GM23338 (cell line): Measurements from ENCODE around the gene PET117. TPM values are rescaled to one million over a fixed set of nuclear protein-coding genes. Genes with fewer than 3 reads are reported as not detected.
A peak's percentile ranks its signal among the peaks of the same experiment; 100 is the strongest.

Experiments
- ATAC-seq: fragments of 200-7000 bp; cut with Tn5 transposase; 3 replicates; pipeline ENCODE4 v1.9.1; 2020
- DNase-seq: peaks from one replicate; pipeline ENCODE4 v3.0.0-alpha.2; 2015; ENCODE audit warnings: low spot score
- H2AFZ ChIP-seq: fragments of 200-600 bp; sonication (generic); 2 replicates; pipeline ENCODE4 v1.8.0; 2016; ENCODE audit warnings: antibody characterized with exemption, mild to moderate bottlenecking, moderate library complexity
- H3F3A ChIP-seq: fragments of 200-600 bp; sonication (generic); replicated peaks from 2 replicates; pipeline ENCODE4 v1.8.0; 2017; ENCODE audit warnings: antibody characterized with exemption, mixed run types, low read depth
- H3K27ac ChIP-seq: fragments of 200-600 bp; sonication (generic); 2 replicates; pipeline ENCODE4 v1.6.1; 2016; ENCODE audit warnings: low read depth
- H3K27me3 ChIP-seq: fragments of 200-600 bp; sonication (generic); 2 replicates; pipeline ENCODE4 v1.8.0; 2016; ENCODE audit warnings: mild to moderate bottlenecking, mixed run types, moderate library complexity; ENCODE audit not compliant: insufficient read depth
- H3K36me3 ChIP-seq: fragments of 200-600 bp; sonication (generic); 2 replicates; pipeline ENCODE4 v1.8.0; 2016; ENCODE audit warnings: mild to moderate bottlenecking; ENCODE audit not compliant: insufficient read depth
- H3K4me1 ChIP-seq: fragments of 200-600 bp; sonication (generic); 2 replicates; pipeline ENCODE4 v1.8.0; 2016; ENCODE audit warnings: mild to moderate bottlenecking, moderate library complexity; ENCODE audit not compliant: insufficient read depth
- H3K4me2 ChIP-seq: fragments of 200-600 bp; sonication (generic); 2 replicates; pipeline ENCODE4 v1.7.1; 2017; ENCODE audit warnings: mixed run types
- H3K4me3 ChIP-seq: fragments of 200-600 bp; sonication (generic); 2 replicates; pipeline ENCODE4 v1.6.1; 2016; ENCODE audit warnings: mixed run types
- H3K79me2 ChIP-seq: fragments of 200-600 bp; sonication (generic); replicated peaks from 2 replicates; pipeline ENCODE4 v1.8.0; 2017; ENCODE audit warnings: mild to moderate bottlenecking; ENCODE audit not compliant: insufficient read depth
- H3K9me2 ChIP-seq: fragments of 200-600 bp; sonication (generic); 2 replicates; pipeline ENCODE4 v1.8.0; 2017; ENCODE audit not compliant: insufficient read depth
- H4K20me1 ChIP-seq: fragments of 200-600 bp; sonication (generic); replicated peaks from 2 replicates; pipeline ENCODE4 v1.8.0; 2017; ENCODE audit warnings: mild to moderate bottlenecking; ENCODE audit not compliant: insufficient read depth
- H3K27ac Mint-ChIP-seq: 2 replicates; pipeline ENCODE4 v1.8.0; 2020; ENCODE audit warnings: inconsistent platforms, mild to moderate bottlenecking, moderate library complexity, mixed read lengths
- H3K27me3 Mint-ChIP-seq: 3 replicates; pipeline ENCODE4 v1.8.0; 2022; ENCODE audit warnings: low read depth, mild to moderate bottlenecking, moderate library complexity, mixed read lengths, inconsistent platforms; ENCODE audit not compliant: insufficient read depth, poor library complexity
- H3K36me3 Mint-ChIP-seq: 3 replicates; pipeline ENCODE4 v1.8.0; 2021; ENCODE audit warnings: low read depth, mild to moderate bottlenecking, inconsistent platforms, moderate library complexity, mixed read lengths
- H3K4me1 Mint-ChIP-seq: 3 replicates; pipeline ENCODE4 v1.8.0; 2020; ENCODE audit warnings: mild to moderate bottlenecking, inconsistent platforms, mixed read lengths
- H3K4me3 Mint-ChIP-seq: 3 replicates; pipeline ENCODE4 v1.8.0; 2021; ENCODE audit warnings: moderate library complexity, mild to moderate bottlenecking, inconsistent platforms, mixed read lengths
- H3K9me3 Mint-ChIP-seq: 3 replicates; pipeline ENCODE4 v1.8.0; 2020; ENCODE audit warnings: moderate library complexity, mild to moderate bottlenecking, inconsistent platforms, mixed read lengths
- CREB1 ChIP-seq: fragments of 250-450 bp; sonication (Bioruptor Pico); IDR thresholded peaks from 2 replicates; pipeline ENCODE4 v1.5.0; 2020; ENCODE audit warnings: low read depth, mild to moderate bottlenecking, moderate library complexity
- CTCF ChIP-seq, 2 experiments: fragments of 200-600 bp in 1 of 2; sonication (generic) in 1 of 2; conservative IDR thresholded peaks; 2 replicates each; pipeline versions ENCODE4 v1.5.1 to v1.6.1; 2016 to 2017; ENCODE audit warnings: antibody characterized with exemption in 2 of 2, low read depth in 2 of 2, mild to moderate bottlenecking in 2 of 2, moderate library complexity in 1 of 2
- EZH2 ChIP-seq: fragments of 200-600 bp; sonication (generic); IDR thresholded peaks from one replicate; pipeline ENCODE4 v1.8.0; 2017; ENCODE audit warnings: antibody characterized with exemption, mild to moderate bottlenecking, low read depth; ENCODE audit not compliant: unreplicated experiment
- EZH2phosphoT487 ChIP-seq: fragments of 200-600 bp; sonication (generic); IDR thresholded peaks from one replicate; pipeline ENCODE4 v1.8.1; 2018; ENCODE audit warnings: antibody characterized with exemption; ENCODE audit not compliant: unreplicated experiment
- JUNB ChIP-seq: IDR thresholded peaks from one replicate; pipeline ENCODE4 v1.6.1; 2016; ENCODE audit warnings: antibody characterized with exemption; ENCODE audit not compliant: unreplicated experiment
- NANOG ChIP-seq: IDR thresholded peaks from 2 replicates; pipeline ENCODE4 v1.6.1; 2016; ENCODE audit warnings: antibody characterized with exemption, borderline replicate concordance
- POLR2AphosphoS5 ChIP-seq: IDR thresholded peaks from 2 replicates; pipeline ENCODE4 v1.6.1; 2016; ENCODE audit warnings: antibody characterized with exemption, low read depth
- STAT1 ChIP-seq: IDR thresholded peaks from one replicate; pipeline ENCODE4 v1.6.1; 2016; ENCODE audit warnings: antibody characterized with exemption; ENCODE audit not compliant: unreplicated experiment
- ZNF114 ChIP-seq: fragments of 250-450 bp; sonication (Bioruptor Pico); IDR thresholded peaks from 2 replicates; pipeline ENCODE4 v1.5.0; 2020; ENCODE audit warnings: mild to moderate bottlenecking, moderate library complexity
- ZNF331 ChIP-seq: fragments of 250-450 bp; sonication (Bioruptor Pico); IDR thresholded peaks from 2 replicates; pipeline ENCODE4 v1.5.0; 2020; ENCODE audit warnings: low read depth, mild to moderate bottlenecking, moderate library complexity
- polyA plus RNA-seq: library from polyadenylated mRNA; unstranded; fragments of >200 nt; fragmentation: Nextera tagmentation; extraction: Ambion mirVana; gene quantifications from 2 replicates; pipeline ENCODE4 v1.2.1, GENCODE V29; 2016
- total RNA-seq: library from RNA; depleted of rRNA; stranded (reverse); fragments of >200 nt; shearing (Covaris generic); gene quantifications from 2 replicates; pipeline ENCODE4 v1.2.3, GENCODE V29; 2014
- TF ChIP-seq, protein P1 (sequence below): IDR thresholded peaks from 2 replicates; pipeline ENCODE4 v1.6.1; 2016; ENCODE audit warnings: antibody characterized with exemption
- TF ChIP-seq, protein P2 (sequence below): IDR thresholded peaks from one replicate; pipeline ENCODE4 v1.6.1; 2018; ENCODE audit warnings: antibody characterized with exemption; ENCODE audit not compliant: unreplicated experiment
- TF ChIP-seq, protein P3 (sequence below): fragments of 250-450 bp; sonication (Bioruptor Pico); IDR thresholded peaks from 2 replicates; pipeline ENCODE4 v1.5.0; 2020; ENCODE audit warnings: mild to moderate bottlenecking, moderate library complexity

Gene PET117
- total and polyA plus RNA-seq, 2 experiments from 2014 or later: 21.7 to 41.9 TPM

GRCh38 chr20:18138639-18139583 lies 1.2 kb downstream of the PET117 start:
- H3K4me3 Mint-ChIP-seq: peak overlapping the region; percentile 91
- H3K36me3 Mint-ChIP-seq: peaks cover 16% of the 10 kb centered on the region
- Histone ChIP-seq H3K27ac (no peak overlapping the region), H3K4me3 (peak overlapping the region; percentile 99), H4K20me1 (peaks cover 20% of the 10 kb centered on the region), H3K9me2 (no peaks in the 10 kb centered on the region), H3K4me2 (peak overlapping the region; percentile 99), H3K79me2 (peaks cover 48% of the 10 kb centered on the region), H3K27me3 (peaks cover 5% of the 10 kb centered on the region; the same call in 1 of the 2 replicates), H3K36me3 (peaks cover 12% of the 10 kb centered on the region; the same call in 1 of the 2 replicates), H3K4me1 (peaks cover 15% of the 10 kb centered on the region), H3F3A (no peaks in the 10 kb centered on the region), H2AFZ (peak overlapping the region; percentile 88; the same call in 1 of the 2 replicates)
- DNase-seq (no peak), ATAC-seq (no peak)
- no peaks in the 10 kb centered on the region; the same call in 2 of the 3 replicates for H3K9me3 Mint-ChIP-seq
- TF ChIP-seq JUNB (no peak), EZH2 (no peak), STAT1 (no peak), ZNF331 (CRISPR knock-in tag) (no peak), CTCF (conservative IDR thresholded peaks at IDR 0.05; ENCODE audit: low read depth in 2 of 2) (no peak), NANOG (no peak), CREB1 (no peak), POLR2AphosphoS5 (no peak), ZNF114 (no peak), EZH2phosphoT487 (no peak)
- TF ChIP-seq, protein P1, sequence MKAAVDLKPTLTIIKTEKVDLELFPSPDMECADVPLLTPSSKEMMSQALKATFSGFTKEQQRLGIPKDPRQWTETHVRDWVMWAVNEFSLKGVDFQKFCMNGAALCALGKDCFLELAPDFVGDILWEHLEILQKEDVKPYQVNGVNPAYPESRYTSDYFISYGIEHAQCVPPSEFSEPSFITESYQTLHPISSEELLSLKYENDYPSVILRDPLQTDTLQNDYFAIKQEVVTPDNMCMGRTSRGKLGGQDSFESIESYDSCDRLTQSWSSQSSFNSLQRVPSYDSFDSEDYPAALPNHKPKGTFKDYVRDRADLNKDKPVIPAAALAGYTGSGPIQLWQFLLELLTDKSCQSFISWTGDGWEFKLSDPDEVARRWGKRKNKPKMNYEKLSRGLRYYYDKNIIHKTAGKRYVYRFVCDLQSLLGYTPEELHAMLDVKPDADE: no peak
- TF ChIP-seq, protein P2, sequence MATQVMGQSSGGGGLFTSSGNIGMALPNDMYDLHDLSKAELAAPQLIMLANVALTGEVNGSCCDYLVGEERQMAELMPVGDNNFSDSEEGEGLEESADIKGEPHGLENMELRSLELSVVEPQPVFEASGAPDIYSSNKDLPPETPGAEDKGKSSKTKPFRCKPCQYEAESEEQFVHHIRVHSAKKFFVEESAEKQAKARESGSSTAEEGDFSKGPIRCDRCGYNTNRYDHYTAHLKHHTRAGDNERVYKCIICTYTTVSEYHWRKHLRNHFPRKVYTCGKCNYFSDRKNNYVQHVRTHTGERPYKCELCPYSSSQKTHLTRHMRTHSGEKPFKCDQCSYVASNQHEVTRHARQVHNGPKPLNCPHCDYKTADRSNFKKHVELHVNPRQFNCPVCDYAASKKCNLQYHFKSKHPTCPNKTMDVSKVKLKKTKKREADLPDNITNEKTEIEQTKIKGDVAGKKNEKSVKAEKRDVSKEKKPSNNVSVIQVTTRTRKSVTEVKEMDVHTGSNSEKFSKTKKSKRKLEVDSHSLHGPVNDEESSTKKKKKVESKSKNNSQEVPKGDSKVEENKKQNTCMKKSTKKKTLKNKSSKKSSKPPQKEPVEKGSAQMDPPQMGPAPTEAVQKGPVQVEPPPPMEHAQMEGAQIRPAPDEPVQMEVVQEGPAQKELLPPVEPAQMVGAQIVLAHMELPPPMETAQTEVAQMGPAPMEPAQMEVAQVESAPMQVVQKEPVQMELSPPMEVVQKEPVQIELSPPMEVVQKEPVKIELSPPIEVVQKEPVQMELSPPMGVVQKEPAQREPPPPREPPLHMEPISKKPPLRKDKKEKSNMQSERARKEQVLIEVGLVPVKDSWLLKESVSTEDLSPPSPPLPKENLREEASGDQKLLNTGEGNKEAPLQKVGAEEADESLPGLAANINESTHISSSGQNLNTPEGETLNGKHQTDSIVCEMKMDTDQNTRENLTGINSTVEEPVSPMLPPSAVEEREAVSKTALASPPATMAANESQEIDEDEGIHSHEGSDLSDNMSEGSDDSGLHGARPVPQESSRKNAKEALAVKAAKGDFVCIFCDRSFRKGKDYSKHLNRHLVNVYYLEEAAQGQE: no peak
- TF ChIP-seq, protein P3, sequence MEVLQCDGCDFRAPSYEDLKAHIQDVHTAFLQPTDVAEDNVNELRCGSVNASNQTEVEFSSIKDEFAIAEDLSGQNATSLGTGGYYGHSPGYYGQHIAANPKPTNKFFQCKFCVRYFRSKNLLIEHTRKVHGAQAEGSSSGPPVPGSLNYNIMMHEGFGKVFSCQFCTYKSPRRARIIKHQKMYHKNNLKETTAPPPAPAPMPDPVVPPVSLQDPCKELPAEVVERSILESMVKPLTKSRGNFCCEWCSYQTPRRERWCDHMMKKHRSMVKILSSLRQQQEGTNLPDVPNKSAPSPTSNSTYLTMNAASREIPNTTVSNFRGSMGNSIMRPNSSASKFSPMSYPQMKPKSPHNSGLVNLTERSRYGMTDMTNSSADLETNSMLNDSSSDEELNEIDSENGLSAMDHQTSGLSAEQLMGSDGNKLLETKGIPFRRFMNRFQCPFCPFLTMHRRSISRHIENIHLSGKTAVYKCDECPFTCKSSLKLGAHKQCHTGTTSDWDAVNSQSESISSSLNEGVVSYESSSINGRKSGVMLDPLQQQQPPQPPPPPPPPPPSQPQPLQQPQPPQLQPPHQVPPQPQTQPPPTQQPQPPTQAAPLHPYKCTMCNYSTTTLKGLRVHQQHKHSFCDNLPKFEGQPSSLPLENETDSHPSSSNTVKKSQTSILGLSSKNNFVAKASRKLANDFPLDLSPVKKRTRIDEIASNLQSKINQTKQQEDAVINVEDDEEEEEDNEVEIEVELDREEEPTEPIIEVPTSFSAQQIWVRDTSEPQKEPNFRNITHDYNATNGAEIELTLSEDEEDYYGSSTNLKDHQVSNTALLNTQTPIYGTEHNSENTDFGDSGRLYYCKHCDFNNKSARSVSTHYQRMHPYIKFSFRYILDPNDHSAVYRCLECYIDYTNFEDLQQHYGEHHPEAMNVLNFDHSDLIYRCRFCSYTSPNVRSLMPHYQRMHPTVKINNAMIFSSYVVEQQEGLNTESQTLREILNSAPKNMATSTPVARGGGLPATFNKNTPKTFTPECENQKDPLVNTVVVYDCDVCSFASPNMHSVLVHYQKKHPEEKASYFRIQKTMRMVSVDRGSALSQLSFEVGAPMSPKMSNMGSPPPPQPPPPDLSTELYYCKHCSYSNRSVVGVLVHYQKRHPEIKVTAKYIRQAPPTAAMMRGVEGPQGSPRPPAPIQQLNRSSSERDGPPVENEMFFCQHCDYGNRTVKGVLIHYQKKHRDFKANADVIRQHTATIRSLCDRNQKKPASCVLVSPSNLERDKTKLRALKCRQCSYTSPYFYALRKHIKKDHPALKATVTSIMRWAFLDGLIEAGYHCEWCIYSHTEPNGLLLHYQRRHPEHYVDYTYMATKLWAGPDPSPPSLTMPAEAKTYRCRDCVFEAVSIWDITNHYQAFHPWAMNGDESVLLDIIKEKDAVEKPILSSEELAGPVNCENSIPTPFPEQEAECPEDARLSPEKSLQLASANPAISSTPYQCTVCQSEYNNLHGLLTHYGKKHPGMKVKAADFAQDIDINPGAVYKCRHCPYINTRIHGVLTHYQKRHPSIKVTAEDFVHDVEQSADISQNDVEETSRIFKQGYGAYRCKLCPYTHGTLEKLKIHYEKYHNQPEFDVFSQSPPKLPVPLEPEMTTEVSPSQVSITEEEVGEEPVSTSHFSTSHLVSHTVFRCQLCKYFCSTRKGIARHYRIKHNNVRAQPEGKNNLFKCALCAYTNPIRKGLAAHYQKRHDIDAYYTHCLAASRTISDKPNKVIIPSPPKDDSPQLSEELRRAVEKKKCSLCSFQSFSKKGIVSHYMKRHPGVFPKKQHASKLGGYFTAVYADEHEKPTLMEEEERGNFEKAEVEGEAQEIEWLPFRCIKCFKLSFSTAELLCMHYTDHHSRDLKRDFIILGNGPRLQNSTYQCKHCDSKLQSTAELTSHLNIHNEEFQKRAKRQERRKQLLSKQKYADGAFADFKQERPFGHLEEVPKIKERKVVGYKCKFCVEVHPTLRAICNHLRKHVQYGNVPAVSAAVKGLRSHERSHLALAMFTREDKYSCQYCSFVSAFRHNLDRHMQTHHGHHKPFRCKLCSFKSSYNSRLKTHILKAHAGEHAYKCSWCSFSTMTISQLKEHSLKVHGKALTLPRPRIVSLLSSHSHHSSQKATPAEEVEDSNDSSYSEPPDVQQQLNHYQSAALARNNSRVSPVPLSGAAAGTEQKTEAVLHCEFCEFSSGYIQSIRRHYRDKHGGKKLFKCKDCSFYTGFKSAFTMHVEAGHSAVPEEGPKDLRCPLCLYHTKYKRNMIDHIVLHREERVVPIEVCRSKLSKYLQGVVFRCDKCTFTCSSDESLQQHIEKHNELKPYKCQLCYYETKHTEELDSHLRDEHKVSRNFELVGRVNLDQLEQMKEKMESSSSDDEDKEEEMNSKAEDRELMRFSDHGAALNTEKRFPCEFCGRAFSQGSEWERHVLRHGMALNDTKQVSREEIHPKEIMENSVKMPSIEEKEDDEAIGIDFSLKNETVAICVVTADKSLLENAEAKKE (CRISPR knock-in tag): no peak
- peaks cover 5% of the 10 kb centered on the region for H3K27me3 Mint-ChIP-seq
- H3K4me1 Mint-ChIP-seq: peaks cover 20% of the 10 kb centered on the region
- H3K27ac Mint-ChIP-seq: peak overlapping the region; percentile 87
